GM19099 (cell line): ENCODE measurements around the gene NUPR1.

ENCODE experiments used
- POLR2A ChIP-seq: IDR thresholded peaks from 3 replicates; pipeline ENCODE4 v1.6.1; 2011; ENCODE audit warnings: low read depth; ENCODE audit not compliant: insufficient read length; ENCODE audit errors: extremely low read depth

The NUPR1 gene

GRCh38 chr16:28511801-28512789 lies 26.7 kb downstream of the NUPR1 start:
- TF ChIP-seq POLR2A: no peak

DNA sequence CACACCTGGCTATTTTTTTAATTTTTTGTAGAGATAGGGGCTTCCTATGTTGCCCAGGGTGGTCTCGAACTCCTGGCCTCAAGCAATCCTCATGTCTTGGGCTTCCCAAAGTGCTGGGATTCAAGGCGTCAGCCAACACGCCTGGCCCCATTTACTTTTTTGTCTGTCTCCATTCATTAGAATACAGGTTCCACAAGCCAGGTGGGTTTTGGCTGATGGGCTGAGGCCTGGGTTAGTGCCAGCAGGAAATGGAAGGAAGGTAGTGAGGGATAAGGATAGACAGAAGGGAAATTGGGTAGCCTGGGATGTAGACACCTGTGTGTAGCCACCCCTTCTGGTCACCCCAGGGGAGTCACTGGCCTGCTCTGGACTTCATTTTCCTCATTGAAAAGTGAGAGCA lies 27.7 kb downstream of the NUPR1 start:
- no peak for TF ChIP-seq POLR2A

- TF ChIP-seq POLR2A: no peak
Observed at GRCh38 chr16:28505489-28506137, 33.2 kb downstream of the NUPR1 start.

- TF ChIP-seq POLR2A: no peak
Observed at GRCh38 chr16:28504707-28505404, 33.9 kb downstream of the NUPR1 start.

DNA sequence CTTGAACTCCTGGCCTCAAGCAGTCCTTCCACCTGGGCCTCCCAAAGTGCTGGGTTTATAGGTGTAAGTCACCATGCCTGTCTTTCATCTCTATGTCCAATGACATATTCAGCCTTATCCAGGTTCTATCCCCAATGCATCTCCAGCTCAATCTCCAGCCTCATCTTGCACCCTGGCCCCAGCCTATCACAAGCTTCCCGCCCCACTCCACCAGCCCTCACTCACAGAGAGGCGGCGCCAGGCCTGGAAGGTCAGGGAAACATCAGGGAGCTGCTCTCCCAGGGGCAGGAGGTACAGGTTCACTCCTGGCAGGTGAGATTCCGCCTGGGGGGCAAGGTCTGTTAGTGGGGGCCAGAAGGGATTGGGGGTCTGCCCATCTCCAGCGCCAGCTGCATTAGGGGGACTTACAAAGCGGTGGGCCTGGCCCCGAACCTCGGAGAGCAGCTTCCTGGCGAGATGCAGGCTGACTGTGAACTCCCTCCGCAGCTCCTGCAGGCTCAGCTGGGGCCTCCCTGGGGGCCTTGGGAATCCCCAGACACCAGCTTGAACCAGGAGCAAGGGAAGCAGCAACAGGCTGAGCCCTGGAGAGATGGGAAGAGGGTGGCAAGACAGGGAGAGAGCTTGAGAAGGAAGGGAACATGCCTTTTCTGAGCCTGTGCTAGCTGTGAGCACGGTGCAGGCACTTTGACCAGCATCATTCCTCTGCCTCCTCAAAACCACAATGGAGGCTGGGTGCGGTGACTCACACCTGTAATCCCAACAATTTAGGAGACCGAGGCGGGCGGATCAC lies 35.1 kb downstream of the NUPR1 start:
- no peak for TF ChIP-seq POLR2A

DNA sequence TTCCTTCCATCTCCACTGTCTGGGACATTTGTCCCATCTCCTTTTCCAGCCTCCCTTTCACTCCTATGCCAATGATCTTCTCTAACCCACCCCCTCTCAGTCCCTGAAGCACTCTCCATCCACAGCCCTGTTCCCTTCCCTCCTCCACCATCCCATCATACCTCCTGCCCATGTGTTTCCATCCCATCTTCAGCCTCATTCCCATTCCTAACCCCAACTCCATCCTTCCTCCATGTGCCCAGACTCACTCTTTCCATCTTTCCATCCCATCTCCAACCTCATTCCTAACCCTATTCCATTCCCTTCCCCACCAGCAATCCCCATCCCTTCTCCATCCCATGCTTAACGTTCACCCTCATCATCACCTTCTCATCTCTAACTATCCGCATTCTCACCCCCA lies 36.5 kb downstream of the NUPR1 start:
- TF ChIP-seq POLR2A: no peak

DNA sequence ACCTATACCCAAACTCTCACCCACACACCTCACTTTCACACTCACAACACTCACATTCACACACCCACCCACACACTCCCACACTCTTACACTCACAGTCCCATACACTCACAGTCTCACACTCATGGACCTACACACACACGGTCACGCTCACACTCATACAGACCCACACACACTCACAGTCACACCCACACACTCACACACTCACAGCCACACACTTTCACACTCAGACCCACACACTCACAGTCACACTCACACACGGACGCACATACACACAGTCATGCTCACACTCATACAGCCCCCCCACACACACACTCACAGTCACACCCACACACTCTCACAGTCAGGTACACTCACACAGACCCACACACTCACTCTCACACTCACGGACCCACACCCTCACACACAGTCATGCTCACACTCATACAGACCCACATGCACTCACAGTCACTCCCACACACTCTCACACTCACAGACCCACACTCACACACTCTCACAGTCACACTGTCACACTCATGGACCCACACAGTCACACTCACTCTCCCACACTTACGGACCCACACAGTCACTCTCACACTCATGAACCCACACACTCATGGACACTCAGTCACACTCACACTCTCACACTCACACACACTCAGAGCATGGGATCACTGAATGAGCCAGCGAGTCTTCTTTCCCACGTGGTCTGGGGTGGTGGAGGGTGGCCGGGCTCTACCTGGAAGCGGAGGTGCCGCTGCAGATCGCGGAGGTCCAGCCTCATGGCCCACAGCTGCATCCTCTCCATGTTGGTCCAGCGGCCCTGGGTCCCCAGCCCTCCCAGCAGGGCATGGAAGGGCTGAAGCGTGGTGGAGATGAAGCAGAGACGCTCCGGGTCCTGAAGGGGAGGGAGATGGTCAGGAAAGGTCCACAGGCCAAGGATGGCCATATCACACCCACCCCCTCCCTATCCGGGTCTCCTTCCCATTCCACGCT lies 37.2 kb downstream of the NUPR1 start:
- no peak for TF ChIP-seq POLR2A

DNA sequence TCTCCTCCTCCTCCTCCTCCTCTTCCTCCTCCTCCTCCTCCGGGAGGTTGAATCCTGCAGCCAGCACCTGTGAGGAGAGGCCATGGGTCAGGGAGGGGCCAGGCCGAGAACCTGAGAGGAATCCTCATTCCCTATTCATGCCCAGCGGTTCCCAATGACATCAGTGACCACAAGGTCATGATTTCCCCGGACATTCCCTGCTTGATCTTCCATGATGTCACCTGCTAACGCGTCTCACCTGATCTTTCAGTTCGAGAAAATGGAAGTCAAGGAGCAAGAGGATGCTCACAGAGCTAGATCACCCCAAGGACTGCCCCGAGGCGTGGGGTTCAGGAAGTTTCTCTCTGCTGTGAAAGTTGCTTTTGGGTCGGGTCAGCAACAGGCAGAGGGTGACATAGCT lies 38.9 kb downstream of the NUPR1 start:
- TF ChIP-seq POLR2A: no peak

GRCh38 chr16:28498666-28499381 lies 40.0 kb downstream of the NUPR1 start:
- no peak for TF ChIP-seq POLR2A

GRCh38 chr16:28497861-28498599 lies 40.7 kb downstream of the NUPR1 start:
- TF ChIP-seq POLR2A: no peak

DNA sequence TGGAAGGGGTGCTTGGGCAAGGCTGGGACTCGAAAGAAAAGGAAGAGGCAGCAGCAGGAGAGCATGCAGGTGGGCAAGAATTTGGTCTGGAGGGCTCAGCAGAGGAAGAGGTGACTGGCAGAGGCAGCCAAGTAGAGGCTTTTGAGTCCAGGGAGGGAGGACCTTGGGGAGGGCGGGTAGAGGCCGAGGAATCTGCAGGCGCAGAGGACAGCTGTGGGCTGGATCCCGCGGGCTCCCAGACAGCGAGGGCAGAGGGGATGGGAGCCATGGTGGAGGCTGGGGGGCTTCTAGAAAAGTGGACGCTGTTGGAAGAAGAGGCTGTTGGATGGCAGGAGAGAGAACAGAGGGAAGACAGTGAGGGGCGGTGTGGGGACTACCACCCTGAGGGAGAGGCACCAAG lies 41.4 kb downstream of the NUPR1 start:
- no peak for TF ChIP-seq POLR2A

- TF ChIP-seq POLR2A: no peak
Observed at GRCh38 chr16:28496844-28497243, 41.9 kb downstream of the NUPR1 start.
